ENCODE results near the gene FAM237B. TPM values are rescaled to one million over a fixed set of nuclear protein-coding genes. Genes with fewer than 3 reads are reported as not detected.

The FAM237B gene
- total and polyA plus RNA-seq, 12 donors, result not detected

DNA sequence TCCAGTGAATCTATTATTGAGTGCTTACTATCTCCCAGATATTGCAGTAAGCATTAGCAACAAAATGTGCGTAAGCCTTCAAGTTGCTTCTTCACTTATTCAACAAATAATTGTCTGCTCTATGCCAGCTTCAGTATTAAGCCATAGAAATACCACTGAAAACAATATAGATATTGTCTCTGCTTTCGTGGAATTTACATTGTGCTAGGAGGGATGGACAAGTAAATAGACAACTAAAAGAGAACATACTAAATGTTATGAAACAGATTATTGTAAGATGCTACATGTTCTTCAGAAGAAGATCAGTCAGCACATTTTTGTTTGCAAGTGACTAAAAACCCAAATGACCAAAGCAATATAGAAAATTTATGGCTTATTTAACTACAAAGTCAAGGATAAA is 48.9 kb downstream of the FAM237B start:
- TF ChIP-seq CTCF (IDR thresholded peaks at IDR 0.05), result no peak
- intact Hi-C loops (cut with DNase I), result loop anchor here in 1 of 10 donors (10.0 kb wide), 1 partner anchor 153 kb away; no protein-coding TSS in a partner anchor
- H3K4me1 ChIP-seq, result peaks cover 0 to 6% (median 0%) of the 10 kb centered on the region in 9 donors
- H3K27me3 ChIP-seq, result no peaks in the 10 kb centered on the region
- peak overlapping the region in 1 of 10 donors; percentile 22 for H3K27ac ChIP-seq
- H3K4me3 ChIP-seq, result no peak overlapping the region
- 93 to 94% methylated on average over 2 of the region's 2 CpGs for WGBS, 2 donors
- H3K36me3 ChIP-seq, result no peaks in the 10 kb centered on the region
- ATAC-seq (no peak), DNase-seq (no peak)
- no peaks in the 10 kb centered on the region for H3K9me3 ChIP-seq

DNA sequence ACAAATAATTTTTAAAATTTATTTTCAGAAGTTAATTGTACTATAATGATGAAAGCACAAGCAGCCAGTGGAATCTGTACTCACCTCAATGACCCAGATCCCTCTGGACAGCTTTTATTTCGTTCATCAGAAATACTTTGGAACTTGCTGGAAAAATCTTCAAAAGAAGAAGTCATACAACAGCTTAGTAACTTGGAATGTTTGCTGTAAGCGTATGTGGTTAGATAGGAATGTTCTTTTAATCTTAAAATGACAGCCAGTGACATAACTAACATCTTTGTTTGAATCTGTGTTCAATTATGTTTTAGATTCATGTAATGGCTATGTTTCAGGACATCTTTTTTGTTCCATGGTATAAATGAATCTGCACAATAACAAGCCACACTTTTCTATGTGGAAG is 49.4 kb downstream of the FAM237B start:
- 75 to 81% methylated on average over 2 of the region's 2 CpGs for WGBS, 2 donors
- intact Hi-C loops (cut with DNase I), result loop anchor here in 1 of 10 donors (10.0 kb wide), 1 partner anchor 153 kb away; no protein-coding TSS in a partner anchor
- Histone ChIP-seq H3K4me3 (no peak overlapping the region), H3K36me3 (no peaks in the 10 kb centered on the region), H3K27ac (peak overlapping the region in 1 of 10 donors; percentile 22), H3K4me1 (peaks cover 0 to 11% (median 0%) of the 10 kb centered on the region in 9 donors), H3K9me3 (no peaks in the 10 kb centered on the region), H3K27me3 (no peaks in the 10 kb centered on the region)
- no peak for DNase-seq
- ATAC-seq, result no peak
- TF ChIP-seq CTCF (IDR thresholded peaks at IDR 0.05), result no peak

DNA sequence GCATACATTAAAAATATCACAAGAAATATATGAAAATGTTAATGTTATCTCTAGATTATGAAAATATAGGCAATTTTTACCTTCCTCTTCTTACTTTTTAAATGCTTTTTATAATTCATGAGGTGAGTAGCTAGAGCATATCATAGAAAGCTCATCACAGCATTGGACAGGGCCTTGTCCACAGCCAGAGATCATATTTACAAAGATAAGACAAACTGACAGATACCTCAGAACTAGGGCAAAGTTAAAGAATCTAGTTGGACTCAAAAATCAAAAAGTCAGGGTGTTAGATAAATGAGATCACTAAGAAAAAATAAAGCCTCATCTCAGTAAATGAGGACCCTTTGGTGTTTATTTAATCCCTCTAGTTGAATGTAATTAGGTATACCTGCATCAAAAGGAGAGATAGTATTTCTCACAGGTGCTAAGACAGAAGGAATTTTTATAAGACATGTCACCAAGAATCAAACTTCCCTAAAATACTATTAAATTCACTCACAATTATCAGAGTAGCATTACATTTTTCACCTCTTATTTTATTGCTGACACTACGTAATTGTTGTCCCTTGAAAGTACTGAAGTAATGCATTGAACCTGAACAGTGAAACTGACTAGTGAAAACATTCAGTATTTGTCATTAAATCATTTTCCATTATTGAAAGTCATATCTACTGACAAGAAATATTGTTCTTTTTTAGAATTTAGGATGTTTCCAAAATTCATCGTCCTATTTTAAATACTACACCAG is 50.5 kb downstream of the FAM237B start:
- intact Hi-C loops (cut with DNase I), result loop anchor here in 1 of 10 donors (10.0 kb wide), 1 partner anchor 154 kb away; no protein-coding TSS in a partner anchor
- Histone ChIP-seq H3K4me1 (peaks cover 0 to 23% (median 0%) of the 10 kb centered on the region in 9 donors), H3K27ac (peak overlapping the region in 1 of 10 donors; percentile 0), H3K4me3 (no peak overlapping the region), H3K36me3 (no peaks in the 10 kb centered on the region), H3K9me3 (no peaks in the 10 kb centered on the region), H3K27me3 (no peaks in the 10 kb centered on the region)
- WGBS, 2 donors, result 94 to 96% methylated on average over 2 of the region's 2 CpGs
- DNase-seq, result no peak
- no peak for TF ChIP-seq CTCF (IDR thresholded peaks at IDR 0.05)
- no peak for ATAC-seq

GRCh38 chr7:90269163-90269562 is 51.9 kb downstream of the FAM237B start:
- Histone ChIP-seq H3K4me1 (peaks cover 0 to 24% (median 0%) of the 10 kb centered on the region in 9 donors), H3K9me3 (no peaks in the 10 kb centered on the region), H3K4me3 (no peak overlapping the region), H3K27ac (no peak overlapping the region), H3K27me3 (no peaks in the 10 kb centered on the region), H3K36me3 (no peaks in the 10 kb centered on the region)
- DNase-seq (no peak), ATAC-seq (no peak)
- intact Hi-C loops (cut with DNase I), result loop anchor here in 5 of 10 donors (10.0 kb wide), 3 partner anchors 94 to 114 kb away; partner anchors contain the start of gene STEAP1 (in 3 of the 5)
- TF ChIP-seq CTCF (IDR thresholded peaks at IDR 0.05), result no peak
- 79 to 82% methylated on average over 1 of the region's 1 CpG for WGBS, 2 donors

All from heart right ventricle (tissue), 16 donors.